Loucy (cell line): ENCODE data around the gene CDK5.

ENCODE experiments used
- EZH2phosphoT487 ChIP-seq: fragments of 200-600 bp; IDR thresholded peaks from 2 replicates; pipeline ENCODE4 v1.6.1; 2018; ENCODE audit warnings: antibody characterized with exemption, mild to moderate bottlenecking, moderate library complexity, borderline replicate concordance
- TF ChIP-seq, protein P1 (sequence below): fragments of 200-600 bp; sonication (generic); conservative IDR thresholded peaks from 2 replicates; pipeline ENCODE4 v1.5.1; 2014; ENCODE audit warnings: mild to moderate bottlenecking, antibody characterized with exemption, low read length

DNA sequence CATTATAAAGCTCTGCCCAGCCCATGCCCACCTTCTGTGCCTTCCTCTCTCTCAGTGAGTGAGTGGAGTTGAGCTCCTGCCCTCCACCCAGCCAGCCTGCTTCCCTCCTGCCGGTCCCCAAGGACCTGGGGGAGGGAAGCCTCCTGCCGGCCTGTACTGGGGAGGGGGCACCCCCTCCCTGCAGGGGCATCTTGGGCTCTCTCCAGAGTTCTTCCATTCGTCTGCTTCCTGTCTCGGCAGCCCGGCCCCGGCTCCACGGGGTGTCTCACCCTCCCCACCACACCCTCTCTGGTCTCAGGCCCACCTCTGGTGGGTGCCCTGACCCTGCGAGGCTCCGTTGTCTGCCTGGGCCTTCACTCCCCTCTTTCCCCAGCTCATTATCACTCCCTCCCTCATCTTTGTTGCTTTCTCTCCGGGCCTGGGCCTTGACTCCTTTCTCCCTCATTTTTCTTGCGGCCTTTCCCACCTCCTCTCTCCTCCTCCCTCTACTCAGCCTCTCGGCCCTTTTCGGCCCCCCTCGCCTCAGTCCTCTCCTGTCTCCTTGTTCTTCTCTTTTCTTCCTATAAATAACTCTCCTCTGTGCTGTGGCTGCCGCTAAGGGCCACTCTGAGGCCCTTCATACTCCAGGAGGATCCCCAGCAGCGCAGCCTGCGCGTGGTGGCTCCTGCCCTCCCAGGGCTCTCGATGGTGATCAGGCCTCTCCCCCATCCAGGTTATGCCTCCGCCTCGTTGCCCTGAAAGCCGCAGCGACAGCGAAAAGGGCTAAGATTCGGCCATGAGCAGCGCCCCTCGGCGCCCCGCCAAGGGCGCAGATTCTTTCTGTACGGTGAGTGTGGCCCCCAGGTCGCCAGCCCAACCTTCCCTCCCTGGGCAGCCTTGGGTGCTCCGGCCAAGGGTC lies 3.8 kb upstream of the CDK5 start:
- TF ChIP-seq, protein P1, sequence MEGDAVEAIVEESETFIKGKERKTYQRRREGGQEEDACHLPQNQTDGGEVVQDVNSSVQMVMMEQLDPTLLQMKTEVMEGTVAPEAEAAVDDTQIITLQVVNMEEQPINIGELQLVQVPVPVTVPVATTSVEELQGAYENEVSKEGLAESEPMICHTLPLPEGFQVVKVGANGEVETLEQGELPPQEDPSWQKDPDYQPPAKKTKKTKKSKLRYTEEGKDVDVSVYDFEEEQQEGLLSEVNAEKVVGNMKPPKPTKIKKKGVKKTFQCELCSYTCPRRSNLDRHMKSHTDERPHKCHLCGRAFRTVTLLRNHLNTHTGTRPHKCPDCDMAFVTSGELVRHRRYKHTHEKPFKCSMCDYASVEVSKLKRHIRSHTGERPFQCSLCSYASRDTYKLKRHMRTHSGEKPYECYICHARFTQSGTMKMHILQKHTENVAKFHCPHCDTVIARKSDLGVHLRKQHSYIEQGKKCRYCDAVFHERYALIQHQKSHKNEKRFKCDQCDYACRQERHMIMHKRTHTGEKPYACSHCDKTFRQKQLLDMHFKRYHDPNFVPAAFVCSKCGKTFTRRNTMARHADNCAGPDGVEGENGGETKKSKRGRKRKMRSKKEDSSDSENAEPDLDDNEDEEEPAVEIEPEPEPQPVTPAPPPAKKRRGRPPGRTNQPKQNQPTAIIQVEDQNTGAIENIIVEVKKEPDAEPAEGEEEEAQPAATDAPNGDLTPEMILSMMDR = no peak
- TF ChIP-seq EZH2phosphoT487 = no peak
